CD14-positive monocyte (primary cell): ENCODE data around the gene POR. TPM values are rescaled to one million over a fixed set of nuclear protein-coding genes. Genes with fewer than 3 reads are reported as not detected.
A peak's percentile ranks its signal among the peaks of the same experiment; 100 is the strongest.

Experiments used
- DNase-seq, 3 donors: peaks; one replicate each; pipeline ENCODE4 v3.0.0-alpha.2; 2011 to 2022
- H2AFZ ChIP-seq: 2 replicates; pipeline ENCODE4 v1.6.0; 2012; ENCODE audit warnings: mild to moderate bottlenecking, low read depth, low read length, inconsistent platforms; ENCODE audit not compliant: insufficient read depth, poor library complexity, severe bottlenecking
- H3K27ac ChIP-seq, 2 donors: 1 replicate in 1 of 2; 2 replicates in 1 of 2; pipeline ENCODE4 v1.5.1; 2012 to 2013; ENCODE audit warnings: low read length in 2 of 2, control low read depth in 1 of 2, inconsistent platforms in 1 of 2, low read depth in 1 of 2, mild to moderate bottlenecking in 1 of 2
- H3K27me3 ChIP-seq, 2 donors: one replicate each; pipeline versions ENCODE4 v1.6.0 to v1.6.1; 2011 to 2013; ENCODE audit warnings: low read length in 2 of 2; ENCODE audit not compliant: control insufficient read depth in 2 of 2, insufficient read depth in 2 of 2
- H3K36me3 ChIP-seq, 2 donors: replicated peaks in 1 of 2; 1 replicate in 1 of 2; 2 replicates in 1 of 2; pipeline versions ENCODE4 v1.5.1 to v1.6.1; 2012 to 2013; ENCODE audit warnings: low read length in 2 of 2, control low read depth in 1 of 2, inconsistent platforms in 1 of 2, mild to moderate bottlenecking in 1 of 2; ENCODE audit not compliant: insufficient read depth in 2 of 2, control insufficient read depth in 1 of 2
- H3K4me1 ChIP-seq, 2 donors: 1 replicate in 1 of 2; 2 replicates in 1 of 2; pipeline versions ENCODE4 v1.5.1 to v1.6.1; 2012 to 2013; ENCODE audit warnings: low read length in 2 of 2, control low read depth in 1 of 2, inconsistent platforms in 1 of 2, mild to moderate bottlenecking in 1 of 2, moderate library complexity in 1 of 2; ENCODE audit not compliant: insufficient read depth in 2 of 2, control insufficient read depth in 1 of 2
- H3K4me2 ChIP-seq: replicated peaks from 2 replicates; pipeline ENCODE3; 2012; ENCODE audit warnings: low read length, moderate library complexity, mild to moderate bottlenecking; ENCODE audit not compliant: poor library complexity, severe bottlenecking; ENCODE audit errors: extremely low read depth
- H3K4me3 ChIP-seq, 3 experiments: fragments of 200-600 bp in 1 of 3; sonication (generic) in 1 of 3; replicated peaks in 1 of 3; 1 replicate in 2 of 3; 2 replicates in 1 of 3; pipeline ENCODE4 v1.5.1; 2011 to 2013; ENCODE audit warnings: low read length in 3 of 3, mild to moderate bottlenecking in 3 of 3, control low read depth in 2 of 3, low read depth in 2 of 3, inconsistent platforms in 1 of 3, moderate library complexity in 1 of 3
- H3K79me2 ChIP-seq: 2 replicates; pipeline ENCODE4 v1.6.0; 2012; ENCODE audit warnings: mild to moderate bottlenecking, control low read depth, inconsistent platforms, low read length, moderate library complexity; ENCODE audit not compliant: insufficient read depth
- H3K9ac ChIP-seq: 2 replicates; pipeline ENCODE4 v1.6.0; 2017; ENCODE audit warnings: low read length, mild to moderate bottlenecking; ENCODE audit not compliant: insufficient read depth, poor library complexity, severe bottlenecking
- H3K9me3 ChIP-seq, 2 donors: replicated peaks in 1 of 2; 1 replicate in 1 of 2; 2 replicates in 1 of 2; pipeline versions ENCODE4 v1.5.1 to v1.6.1; 2012 to 2013; ENCODE audit warnings: low read length in 2 of 2, control low read depth in 1 of 2; ENCODE audit not compliant: control insufficient read depth in 1 of 2, insufficient read depth in 1 of 2
- H4K20me1 ChIP-seq: 2 replicates; pipeline ENCODE4 v1.6.0; 2012; ENCODE audit warnings: mild to moderate bottlenecking, low read length, control low read depth, moderate library complexity; ENCODE audit not compliant: insufficient read depth
- H3K27ac Mint-ChIP-seq, 7 donors: one replicate each; pipeline ENCODE4 v1.8.0; 2020; ENCODE audit warnings: mild to moderate bottlenecking in 7 of 7, mixed read lengths in 7 of 7, moderate library complexity in 6 of 7, inconsistent platforms in 2 of 7
- H3K27me3 Mint-ChIP-seq, 3 donors: one replicate each; pipeline ENCODE4 v1.8.0; 2021 to 2022; ENCODE audit warnings: low read depth in 3 of 3, mild to moderate bottlenecking in 3 of 3, mixed read lengths in 3 of 3, moderate library complexity in 3 of 3, inconsistent platforms in 1 of 3
- H3K36me3 Mint-ChIP-seq, 2 donors: one replicate each; pipeline ENCODE4 v1.8.0; 2020; ENCODE audit warnings: mixed read lengths in 2 of 2, inconsistent platforms in 1 of 2, mild to moderate bottlenecking in 1 of 2
- H3K4me1 Mint-ChIP-seq: one replicate; pipeline ENCODE4 v1.8.0; 2020; ENCODE audit warnings: mild to moderate bottlenecking, mixed read lengths
- H3K4me3 Mint-ChIP-seq, 2 donors: one replicate each; pipeline ENCODE4 v1.8.0; 2020; ENCODE audit warnings: mild to moderate bottlenecking in 2 of 2, mixed read lengths in 2 of 2, moderate library complexity in 1 of 2
- H3K9me3 Mint-ChIP-seq, 7 donors: one replicate each; pipeline ENCODE4 v1.8.0; 2020 to 2022; ENCODE audit warnings: mixed read lengths in 7 of 7, mild to moderate bottlenecking in 6 of 7, moderate library complexity in 6 of 7, inconsistent platforms in 2 of 7
- WGBS: methylation state at CpG from one replicate; pipeline ENCODE4 v1.1.5; 2013; ENCODE audit warnings: missing lambda C conversion rate; ENCODE audit not compliant: insufficient coverage; 5-methylcytosine and 5-hydroxymethylcytosine counted together
- intact Hi-C, 2 donors: fragments of 100-400 bp; cut with micrococcal nuclease; formaldehyde crosslinking; loops; one replicate each; pipeline versions ENCODE4 v1.15.0 to v1.15.1; 2023
- polyA plus RNA-seq, 3 donors: library from polyadenylated mRNA; depleted of rRNA in 1 of 3; unstranded in 2 of 3; stranded (reverse) in 1 of 3; fragments of 300-500 nt in 2 of 3; fragments of >200 nt in 1 of 3; fragmentation: Illumina TruSeq in 2 of 3; gene quantifications; 1 replicate in 2 of 3; 2 replicates in 1 of 3; pipeline ENCODE4 v1.2.3, GENCODE V29; 2012 to 2021
- TF ChIP-seq, protein P1 (sequence below): fragments of 200-600 bp; IDR thresholded peaks from one replicate; pipeline ENCODE4 v1.8.0; 2022; ENCODE audit warnings: antibody characterized with exemption, mild to moderate bottlenecking

POR gene
- polyA plus RNA-seq, 3 donors: 90.5 to 102 (median 98.1) TPM

DNA sequence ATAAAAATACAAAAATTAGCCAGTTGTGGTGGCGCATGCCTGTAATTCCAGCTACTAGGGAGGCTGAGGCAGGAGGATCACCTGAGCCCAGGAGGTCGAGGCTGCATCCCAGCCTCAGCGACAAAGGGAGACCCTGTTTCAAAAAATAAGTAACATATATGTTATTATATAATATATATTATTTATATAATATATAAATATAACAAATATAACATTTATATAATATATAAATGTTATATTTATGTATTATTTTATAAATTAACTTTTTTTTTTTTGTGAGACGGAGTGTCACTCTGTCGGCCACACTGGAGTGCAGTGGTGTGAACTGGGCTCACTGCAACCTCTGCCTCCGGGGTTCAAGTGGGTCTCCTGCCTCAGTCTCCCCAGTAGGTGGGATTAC is 1.5 kb upstream of the POR start:
- H3K36me3 Mint-ChIP-seq: peaks cover 0 to 7% of the 10 kb centered on the region in 2 donors
- TF ChIP-seq, protein P1, sequence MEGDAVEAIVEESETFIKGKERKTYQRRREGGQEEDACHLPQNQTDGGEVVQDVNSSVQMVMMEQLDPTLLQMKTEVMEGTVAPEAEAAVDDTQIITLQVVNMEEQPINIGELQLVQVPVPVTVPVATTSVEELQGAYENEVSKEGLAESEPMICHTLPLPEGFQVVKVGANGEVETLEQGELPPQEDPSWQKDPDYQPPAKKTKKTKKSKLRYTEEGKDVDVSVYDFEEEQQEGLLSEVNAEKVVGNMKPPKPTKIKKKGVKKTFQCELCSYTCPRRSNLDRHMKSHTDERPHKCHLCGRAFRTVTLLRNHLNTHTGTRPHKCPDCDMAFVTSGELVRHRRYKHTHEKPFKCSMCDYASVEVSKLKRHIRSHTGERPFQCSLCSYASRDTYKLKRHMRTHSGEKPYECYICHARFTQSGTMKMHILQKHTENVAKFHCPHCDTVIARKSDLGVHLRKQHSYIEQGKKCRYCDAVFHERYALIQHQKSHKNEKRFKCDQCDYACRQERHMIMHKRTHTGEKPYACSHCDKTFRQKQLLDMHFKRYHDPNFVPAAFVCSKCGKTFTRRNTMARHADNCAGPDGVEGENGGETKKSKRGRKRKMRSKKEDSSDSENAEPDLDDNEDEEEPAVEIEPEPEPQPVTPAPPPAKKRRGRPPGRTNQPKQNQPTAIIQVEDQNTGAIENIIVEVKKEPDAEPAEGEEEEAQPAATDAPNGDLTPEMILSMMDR: no peak
- H3K79me2 ChIP-seq: peaks cover 33% of the 10 kb centered on the region
- intact Hi-C loops: loop anchor here in 1 of 2 donors (5.0 kb wide), 1 partner anchor 36 kb away; the partner anchor contains the start of gene RHBDD2
- H3K27ac Mint-ChIP-seq: no peak overlapping the region
- no peak overlapping the region for H3K4me3 Mint-ChIP-seq
- H3K4me1 ChIP-seq: peaks cover 28% of the 10 kb centered on the region in 2 donors
- DNase-seq: no peak
- peaks cover 0 to 14% (median 3%) of the 10 kb centered on the region in 3 donors for H3K27me3 Mint-ChIP-seq
- H4K20me1 ChIP-seq: peaks cover 30% of the 10 kb centered on the region
- H3K27me3 ChIP-seq: no peaks in the 10 kb centered on the region
- no peak overlapping the region for H3K4me3 ChIP-seq
- no peak overlapping the region for H3K4me2 ChIP-seq
- H3K9me3 Mint-ChIP-seq: peaks cover 4 to 7% (median 5%) of the 10 kb centered on the region in 7 donors
- WGBS: no CpG with 5 or more reads among the region's 6 CpGs
- H3K9ac ChIP-seq: no peak overlapping the region
- peaks cover 0 to 4% of the 10 kb centered on the region in 2 donors for H3K9me3 ChIP-seq
- no peaks in the 10 kb centered on the region for H3K36me3 ChIP-seq
- H3K27ac ChIP-seq: no peak overlapping the region
- peaks cover 39% of the 10 kb centered on the region for H3K4me1 Mint-ChIP-seq
- no peak overlapping the region for H2AFZ ChIP-seq

DNA sequence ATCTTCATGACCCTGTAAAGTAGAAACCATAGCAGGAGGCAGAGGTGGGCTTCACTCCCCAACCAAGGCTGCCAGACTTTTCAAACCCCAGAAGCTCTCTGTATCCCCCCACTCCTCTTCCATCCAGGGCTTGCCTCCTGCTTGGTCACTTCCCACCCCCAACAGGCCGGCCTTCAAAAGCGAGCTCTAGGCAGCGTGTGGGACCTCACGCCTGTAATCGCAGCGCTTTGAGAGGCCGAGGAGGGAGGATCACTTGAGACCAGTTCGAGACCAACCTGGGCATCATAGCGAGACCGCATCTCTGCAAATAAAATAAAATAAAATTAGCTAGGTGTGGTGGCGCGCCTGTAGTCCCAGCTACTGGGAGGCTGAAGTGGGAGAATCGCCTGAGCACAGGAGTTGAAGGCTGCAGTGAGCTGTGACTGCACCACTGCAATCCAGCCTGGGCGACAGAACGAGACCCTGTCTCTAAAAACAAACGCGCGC is 743 bp upstream of the POR start:
- Histone ChIP-seq H3K9me3 (peaks cover 0 to 3% of the 10 kb centered on the region in 2 donors), H3K27me3 (no peaks in the 10 kb centered on the region), H3K79me2 (peaks cover 40% of the 10 kb centered on the region), H4K20me1 (peaks cover 38% of the 10 kb centered on the region), H3K4me1 (peaks cover 28% of the 10 kb centered on the region in 2 donors), H3K9ac (peak overlapping the region; percentile 89), H2AFZ (peak overlapping the region; percentile 95), H3K27ac (peak overlapping the region; percentile 78 to 91), H3K36me3 (no peaks in the 10 kb centered on the region), H3K4me2 (peak overlapping the region; percentile 100), H3K4me3 (peak overlapping the region; percentile 51 to 96 (median 78))
- H3K36me3 Mint-ChIP-seq: peaks cover 0 to 10% of the 10 kb centered on the region in 2 donors
- H3K4me1 Mint-ChIP-seq: peaks cover 45% of the 10 kb centered on the region
- TF ChIP-seq, protein P1: no peak
- peak overlapping the region; percentile 87 to 93 for H3K4me3 Mint-ChIP-seq
- peak overlapping the region; percentile 90 to 96 (median 94) for H3K27ac Mint-ChIP-seq
- H3K27me3 Mint-ChIP-seq: peaks cover 0 to 13% (median 3%) of the 10 kb centered on the region in 3 donors
- H3K9me3 Mint-ChIP-seq: peaks cover 4 to 5% (median 5%) of the 10 kb centered on the region in 7 donors
- WGBS: 45% methylated on average over 16 of the region's 18 CpGs
- no peak for DNase-seq
- intact Hi-C loops: loop anchor here (2.0 to 5.0 kb wide), 3 partner anchors 37 to 81 kb away; partner anchors contain the start of genes RHBDD2 (in 1 of the 2) and TMEM120A (in 1 of the 2)
